Right atrium auricular region (tissue), 2 donors: ENCODE data around the gene STBD1. TPM values are rescaled to one million over a fixed set of nuclear protein-coding genes. Genes with fewer than 3 reads are reported as not detected.

Experiments used
- DNase-seq: peaks from one replicate; pipeline ENCODE4 v3.0.0-alpha.2; 2019; ENCODE audit warnings: low spot score
- H3K27ac ChIP-seq, 2 donors: fragments of 200-600 bp; sonication (generic); 1 replicate in 1 of 2; 2 replicates in 1 of 2; pipeline ENCODE4 v1.5.1; 2016 to 2019
- H3K27me3 ChIP-seq, 2 donors: fragments of 200-600 bp; sonication (generic); one replicate each; pipeline versions ENCODE4 v1.5.1 to v1.6.0; 2017 to 2019
- H3K36me3 ChIP-seq: fragments of 200-600 bp; sonication (generic); one replicate; pipeline ENCODE4 v1.5.1; 2016
- H3K4me1 ChIP-seq, 2 donors: fragments of 200-600 bp; sonication (generic); one replicate each; pipeline versions ENCODE4 v1.5.1 to v1.6.0; 2017 to 2019
- H3K4me3 ChIP-seq, 2 donors: fragments of 200-600 bp; sonication (generic); 1 replicate in 1 of 2; 2 replicates in 1 of 2; pipeline ENCODE4 v1.5.1; 2017 to 2019; ENCODE audit warnings: mild to moderate bottlenecking in 1 of 2, moderate library complexity in 1 of 2
- H3K9me3 ChIP-seq, 2 donors: fragments of 200-600 bp; sonication (generic); one replicate each; pipeline ENCODE4 v1.5.1; 2019
- CTCF ChIP-seq, 2 donors: fragments of 200-600 bp; sonication (generic); IDR thresholded peaks; one replicate each; pipeline ENCODE4 v1.5.1; 2019; ENCODE audit warnings: antibody characterized with exemption in 2 of 2
- total RNA-seq, 2 donors: library from RNA; depleted of rRNA; stranded (reverse); fragments of >200 nt; gene quantifications; one replicate each; pipeline ENCODE4 v1.1.0, GENCODE V29; 2016

STBD1 gene
- total RNA-seq, 2 donors from 2014 or later: 25.3 to 28.4 TPM

- Histone ChIP-seq H3K27me3 (no peaks in the 10 kb centered on the region), H3K4me1 (peaks cover 0 to 17% of the 10 kb centered on the region in 2 donors), H3K9me3 (no peaks in the 10 kb centered on the region), H3K36me3 (no peaks in the 10 kb centered on the region), H3K4me3 (no peak overlapping the region), H3K27ac (peak overlapping the region; percentile 56 to 79)
- TF ChIP-seq CTCF (IDR thresholded peaks at IDR 0.05): no peak
- no peak for DNase-seq
These were observed 5.3 kb upstream of the STBD1 start for GRCh38 chr4:76301068-76301774.

- peaks cover 0 to 17% of the 10 kb centered on the region in 2 donors for H3K4me1 ChIP-seq
- no peak for DNase-seq
- no peak for TF ChIP-seq CTCF (IDR thresholded peaks at IDR 0.05)
- H3K4me3 ChIP-seq: no peak overlapping the region
- H3K27ac ChIP-seq: peak overlapping the region; percentile 56 to 79
- H3K27me3 ChIP-seq: no peaks in the 10 kb centered on the region
- no peaks in the 10 kb centered on the region for H3K36me3 ChIP-seq
- no peaks in the 10 kb centered on the region for H3K9me3 ChIP-seq
These were observed 4.8 kb upstream of the STBD1 start for GRCh38 chr4:76301775-76302162.

- no peak for DNase-seq
- H3K27me3 ChIP-seq: no peaks in the 10 kb centered on the region
- H3K36me3 ChIP-seq: no peaks in the 10 kb centered on the region
- TF ChIP-seq CTCF (IDR thresholded peaks at IDR 0.05): no peak
- H3K27ac ChIP-seq: no peak overlapping the region
- H3K4me3 ChIP-seq: no peak overlapping the region
- H3K9me3 ChIP-seq: no peaks in the 10 kb centered on the region
- peaks cover 0 to 22% of the 10 kb centered on the region in 2 donors for H3K4me1 ChIP-seq
These were observed 3.6 kb upstream of the STBD1 start for GRCh38 chr4:76302826-76303438.

GRCh38 chr4:76305033-76305687, 1.4 kb upstream of the STBD1 start:
- H3K36me3 ChIP-seq: peaks cover 11% of the 10 kb centered on the region
- TF ChIP-seq CTCF (IDR thresholded peaks at IDR 0.05): no peak
- no peak for DNase-seq
- peaks cover 0 to 33% of the 10 kb centered on the region in 2 donors for H3K4me1 ChIP-seq
- no peaks in the 10 kb centered on the region for H3K9me3 ChIP-seq
- peak overlapping the region; percentile 90 to 92 for H3K27ac ChIP-seq
- peak overlapping the region; percentile 54 to 79 for H3K4me3 ChIP-seq
- H3K27me3 ChIP-seq: no peaks in the 10 kb centered on the region

GRCh38 chr4:76306882-76307659, 538 bp downstream of the STBD1 start:
- H3K4me3 ChIP-seq: peak overlapping the region; percentile 54 to 79
- H3K36me3 ChIP-seq: peaks cover 16% of the 10 kb centered on the region
- H3K4me1 ChIP-seq: peaks cover 0 to 38% of the 10 kb centered on the region in 2 donors
- DNase-seq: peak; percentile 74
- peak; percentile 14 to 57 for TF ChIP-seq CTCF (IDR thresholded peaks at IDR 0.05)
- H3K27me3 ChIP-seq: no peaks in the 10 kb centered on the region
- no peaks in the 10 kb centered on the region for H3K9me3 ChIP-seq
- H3K27ac ChIP-seq: peak overlapping the region; percentile 90 to 92
